ENCODE data around the gene ACSM2A.
"Not testable (repeated sequence)": the region's sequence is repeated elsewhere in the genome, so short reads cannot be mapped to it uniquely, and the experiment has no call there.

- not testable (repeated sequence) for TF ChIP-seq CTCF, POLR2A (IDR thresholded peaks at IDR 0.05)
Observed at GRCh38 chr16:20459227-20459626, 7.9 kb downstream of the ACSM2A start.
